Liver (tissue), 3 donors: ENCODE results near the gene SLC24A3.

Experiments
- ATF3 ChIP-seq: IDR thresholded peaks from 2 replicates; pipeline ENCODE4 v1.6.1; 2016; ENCODE audit warnings: antibody characterized with exemption
- CTCF ChIP-seq: fragments of 150-350 bp; IDR thresholded peaks from 2 replicates; pipeline ENCODE4 v1.5.1; 2017; ENCODE audit warnings: improper control_type of control experiment, low read depth, low read length; ENCODE audit not compliant: missing input control
- EGR1 ChIP-seq, 2 donors: IDR thresholded peaks; 2 replicates each; pipeline ENCODE4 v1.6.1; 2016 to 2018; ENCODE audit warnings: antibody characterized with exemption in 2 of 2, low read depth in 2 of 2
- GABPA ChIP-seq, 2 donors: IDR thresholded peaks in 1 of 2; conservative IDR thresholded peaks in 1 of 2; 2 replicates each; pipeline ENCODE4 v1.6.1; 2016; ENCODE audit warnings: antibody characterized with exemption in 2 of 2, mild to moderate bottlenecking in 1 of 2, moderate library complexity in 1 of 2
- HNF4G ChIP-seq: IDR thresholded peaks from 2 replicates; pipeline ENCODE4 v1.6.1; 2016; ENCODE audit warnings: antibody characterized with exemption
- JUND ChIP-seq, 2 donors: IDR thresholded peaks; 2 replicates each; pipeline ENCODE4 v1.6.1; 2016; ENCODE audit warnings: antibody characterized with exemption in 2 of 2
- MAX ChIP-seq: IDR thresholded peaks from 2 replicates; pipeline ENCODE4 v1.6.1; 2016; ENCODE audit warnings: antibody characterized with exemption
- RAD21 ChIP-seq, 2 donors: IDR thresholded peaks; 2 replicates each; pipeline ENCODE4 v1.6.1; 2016; ENCODE audit warnings: antibody characterized with exemption in 2 of 2, mild to moderate bottlenecking in 2 of 2
- SP1 ChIP-seq: IDR thresholded peaks from 2 replicates; pipeline ENCODE4 v1.6.1; 2018; ENCODE audit warnings: antibody characterized with exemption, mild to moderate bottlenecking
- TAF1 ChIP-seq: conservative IDR thresholded peaks from 2 replicates; pipeline ENCODE4 v1.6.1; 2016; ENCODE audit warnings: antibody characterized with exemption, mild to moderate bottlenecking
- YY1 ChIP-seq: IDR thresholded peaks from 2 replicates; pipeline ENCODE4 v1.6.1; 2016; ENCODE audit warnings: antibody characterized with exemption, mild to moderate bottlenecking
- ZBTB33 ChIP-seq: IDR thresholded peaks from 2 replicates; pipeline ENCODE4 v1.6.1; 2016; ENCODE audit warnings: antibody characterized with exemption
- TF ChIP-seq, protein P1 (sequence below): IDR thresholded peaks from 2 replicates; pipeline ENCODE4 v1.6.1; 2016; ENCODE audit warnings: antibody characterized with exemption, mild to moderate bottlenecking
- donor health status: healthy.
- donor health status: healthy.

- TF ChIP-seq CTCF, result no peak
- no peak for TF ChIP-seq GABPA (IDR thresholded peaks at IDR 0.05 in 1 of 2, conservative IDR thresholded peaks at IDR 0.05 in 1 of 2)
- TF ChIP-seq TAF1, result no peak
- no peak for TF ChIP-seq HNF4G
- no peak for TF ChIP-seq SP1
- TF ChIP-seq MAX, result no peak
- TF ChIP-seq YY1, result no peak
- TF ChIP-seq EGR1 (IDR thresholded peaks at IDR 0.05; ENCODE audit: low read depth in 2 of 2), result no peak
- TF ChIP-seq ZBTB33, result no peak
- no peak for TF ChIP-seq JUND (IDR thresholded peaks at IDR 0.05)
- no peak for TF ChIP-seq RAD21 (IDR thresholded peaks at IDR 0.05)
- TF ChIP-seq, protein P1, sequence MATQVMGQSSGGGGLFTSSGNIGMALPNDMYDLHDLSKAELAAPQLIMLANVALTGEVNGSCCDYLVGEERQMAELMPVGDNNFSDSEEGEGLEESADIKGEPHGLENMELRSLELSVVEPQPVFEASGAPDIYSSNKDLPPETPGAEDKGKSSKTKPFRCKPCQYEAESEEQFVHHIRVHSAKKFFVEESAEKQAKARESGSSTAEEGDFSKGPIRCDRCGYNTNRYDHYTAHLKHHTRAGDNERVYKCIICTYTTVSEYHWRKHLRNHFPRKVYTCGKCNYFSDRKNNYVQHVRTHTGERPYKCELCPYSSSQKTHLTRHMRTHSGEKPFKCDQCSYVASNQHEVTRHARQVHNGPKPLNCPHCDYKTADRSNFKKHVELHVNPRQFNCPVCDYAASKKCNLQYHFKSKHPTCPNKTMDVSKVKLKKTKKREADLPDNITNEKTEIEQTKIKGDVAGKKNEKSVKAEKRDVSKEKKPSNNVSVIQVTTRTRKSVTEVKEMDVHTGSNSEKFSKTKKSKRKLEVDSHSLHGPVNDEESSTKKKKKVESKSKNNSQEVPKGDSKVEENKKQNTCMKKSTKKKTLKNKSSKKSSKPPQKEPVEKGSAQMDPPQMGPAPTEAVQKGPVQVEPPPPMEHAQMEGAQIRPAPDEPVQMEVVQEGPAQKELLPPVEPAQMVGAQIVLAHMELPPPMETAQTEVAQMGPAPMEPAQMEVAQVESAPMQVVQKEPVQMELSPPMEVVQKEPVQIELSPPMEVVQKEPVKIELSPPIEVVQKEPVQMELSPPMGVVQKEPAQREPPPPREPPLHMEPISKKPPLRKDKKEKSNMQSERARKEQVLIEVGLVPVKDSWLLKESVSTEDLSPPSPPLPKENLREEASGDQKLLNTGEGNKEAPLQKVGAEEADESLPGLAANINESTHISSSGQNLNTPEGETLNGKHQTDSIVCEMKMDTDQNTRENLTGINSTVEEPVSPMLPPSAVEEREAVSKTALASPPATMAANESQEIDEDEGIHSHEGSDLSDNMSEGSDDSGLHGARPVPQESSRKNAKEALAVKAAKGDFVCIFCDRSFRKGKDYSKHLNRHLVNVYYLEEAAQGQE, result no peak
- TF ChIP-seq ATF3, result no peak
These were observed 157.9 kb downstream of the SLC24A3 start for GRCh38 chr20:19370076-19371075.
